Mammary epithelial cell (primary cell): ENCODE data around the gene HIBADH.

Experiments
- EZH2 ChIP-seq: IDR thresholded peaks from 2 replicates; pipeline ENCODE4 v1.6.1; 2012; ENCODE audit warnings: low read length, inconsistent platforms, borderline replicate concordance
- TF ChIP-seq, protein P1 (sequence below), 2 donors: IDR thresholded peaks in 1 of 2; conservative IDR thresholded peaks in 1 of 2; 2 replicates each; pipeline ENCODE4 v1.5.1; 2011 to 2012; ENCODE audit warnings: inconsistent platforms in 2 of 2, low read length in 2 of 2, mild to moderate bottlenecking in 2 of 2, control low read depth in 1 of 2, low read depth in 1 of 2; ENCODE audit not compliant: insufficient read depth in 1 of 2; ENCODE audit errors: extremely low read depth in 1 of 2

- TF ChIP-seq, protein P1, sequence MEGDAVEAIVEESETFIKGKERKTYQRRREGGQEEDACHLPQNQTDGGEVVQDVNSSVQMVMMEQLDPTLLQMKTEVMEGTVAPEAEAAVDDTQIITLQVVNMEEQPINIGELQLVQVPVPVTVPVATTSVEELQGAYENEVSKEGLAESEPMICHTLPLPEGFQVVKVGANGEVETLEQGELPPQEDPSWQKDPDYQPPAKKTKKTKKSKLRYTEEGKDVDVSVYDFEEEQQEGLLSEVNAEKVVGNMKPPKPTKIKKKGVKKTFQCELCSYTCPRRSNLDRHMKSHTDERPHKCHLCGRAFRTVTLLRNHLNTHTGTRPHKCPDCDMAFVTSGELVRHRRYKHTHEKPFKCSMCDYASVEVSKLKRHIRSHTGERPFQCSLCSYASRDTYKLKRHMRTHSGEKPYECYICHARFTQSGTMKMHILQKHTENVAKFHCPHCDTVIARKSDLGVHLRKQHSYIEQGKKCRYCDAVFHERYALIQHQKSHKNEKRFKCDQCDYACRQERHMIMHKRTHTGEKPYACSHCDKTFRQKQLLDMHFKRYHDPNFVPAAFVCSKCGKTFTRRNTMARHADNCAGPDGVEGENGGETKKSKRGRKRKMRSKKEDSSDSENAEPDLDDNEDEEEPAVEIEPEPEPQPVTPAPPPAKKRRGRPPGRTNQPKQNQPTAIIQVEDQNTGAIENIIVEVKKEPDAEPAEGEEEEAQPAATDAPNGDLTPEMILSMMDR (conservative IDR thresholded peaks at IDR 0.05 in 1 of 2, IDR thresholded peaks at IDR 0.05 in 1 of 2; ENCODE audit: extremely low read depth in 1 of 2, insufficient read depth in 1 of 2, low read depth in 1 of 2, low read length in 2 of 2): no peak
- no peak for TF ChIP-seq EZH2
Measured at GRCh38 chr7:27616186-27616491, 46.5 kb downstream of the HIBADH start.
